Activated CD4-positive, alpha-beta T cell treated with anti-CD3 and anti-CD28 coated beads for 36 hours (primary cell): ENCODE data around the gene RFPL2. TPM values are rescaled to one million over a fixed set of nuclear protein-coding genes. Genes with fewer than 3 reads are reported as not detected.

Experiments used
- ATAC-seq: fragments of 200-7000 bp; cut with Tn5 transposase; one replicate; pipeline ENCODE4 v1.10.0; 2021; ENCODE audit warnings: mild to moderate bottlenecking, moderate library complexity
- CTCF ChIA-PET: fragments of 350-600 bp; sonication (Branson Sonifier 250); formaldehyde crosslinking; loops from one replicate; lab custom pipeline; 2021; ENCODE audit warnings: antibody characterized with exemption; lab: Charles Lee
- POLR2A ChIA-PET: fragments of 350-600 bp; sonication (Branson Sonifier 250); formaldehyde crosslinking; loops from one replicate; lab custom pipeline; 2021; ENCODE audit warnings: antibody characterized with exemption, inconsistent platforms; lab: Charles Lee
- DNase-seq: peaks from one replicate; pipeline ENCODE4 v3.0.0-alpha.2; 2020
- H3K27ac Mint-ChIP-seq: one replicate; pipeline ENCODE4 v1.8.0; 2021; ENCODE audit warnings: mixed read lengths
- H3K27me3 Mint-ChIP-seq: one replicate; pipeline ENCODE4 v1.8.0; 2021; ENCODE audit warnings: mixed read lengths
- H3K36me3 Mint-ChIP-seq: one replicate; pipeline ENCODE4 v1.8.0; 2021; ENCODE audit warnings: low read depth, mixed read lengths
- H3K4me1 Mint-ChIP-seq: one replicate; pipeline ENCODE4 v1.8.0; 2021; ENCODE audit warnings: mixed read lengths
- H3K4me3 Mint-ChIP-seq: one replicate; pipeline ENCODE4 v1.8.0; 2021; ENCODE audit warnings: mild to moderate bottlenecking, moderate library complexity, mixed read lengths
- H3K9me3 Mint-ChIP-seq: one replicate; pipeline ENCODE4 v1.8.0; 2021; ENCODE audit warnings: low read depth, mixed read lengths
- intact Hi-C, 2 experiments: fragments of 100-400 bp; cut with DNase I in 1 of 2; cut with micrococcal nuclease in 1 of 2; formaldehyde crosslinking; loops; one replicate each; pipeline versions ENCODE4 v1.14.2 to v1.15.1; 2022 to 2024; cut with DNase I, micrococcal nuclease
- total RNA-seq, 2 experiments: library from RNA; stranded (reverse); gene quantifications; one replicate each; pipeline ENCODE4 v1.2.3, GENCODE V29; 2021

Gene RFPL2
- not detected for total RNA-seq

DNA sequence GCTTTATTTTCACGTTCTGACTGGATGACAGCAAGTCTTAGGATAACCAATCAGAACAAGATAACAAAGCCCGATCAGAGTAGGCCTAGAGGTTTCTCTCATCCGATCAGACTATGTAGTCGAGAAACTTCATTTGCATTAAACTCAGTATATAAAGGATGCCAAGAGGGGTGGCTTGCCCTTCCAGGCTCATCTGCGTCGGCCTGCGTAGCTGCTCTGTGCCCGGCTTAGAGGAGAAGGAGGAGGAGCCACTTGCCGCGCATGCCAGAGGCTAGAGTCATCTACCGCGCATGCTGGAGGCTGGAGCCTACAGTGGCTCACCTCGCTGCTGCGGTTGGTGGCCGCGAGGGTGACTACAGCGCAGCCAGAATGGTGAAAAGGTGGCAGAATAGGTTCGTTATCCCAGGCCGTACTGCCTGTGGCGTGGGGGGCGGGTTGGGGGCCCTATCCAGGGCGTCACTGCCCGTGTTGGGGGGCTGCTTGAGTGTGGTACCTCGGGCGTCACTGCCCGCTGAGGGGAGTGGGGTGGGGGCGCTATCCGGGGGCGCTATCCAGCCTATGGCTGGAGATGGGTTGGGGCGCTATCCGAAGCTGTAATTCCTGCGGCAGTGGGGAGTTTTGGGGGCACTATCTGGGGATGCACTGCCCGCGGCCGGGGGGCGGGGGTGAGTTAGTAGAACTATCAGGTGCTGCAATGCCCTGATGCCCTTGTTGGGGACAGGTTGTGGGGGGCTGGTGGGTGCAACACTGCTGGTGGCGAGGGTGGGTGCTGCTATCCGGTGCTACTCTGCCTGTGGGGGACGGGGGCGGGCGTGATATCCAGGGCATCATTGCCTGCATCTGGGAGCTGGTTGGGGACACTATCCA, at the start of gene RFPL2:
Gene RFPL2 (minus strand): TSS at position 218 of the 867 bp plus-strand sequence. CDS start 2,622 bp downstream, outside the sequence.
- ChIA-PET CTCF (no interaction called here), POLR2A (no interaction called here)
- peak within 1 kb of the TSS; percentile 63 for H3K4me3 Mint-ChIP-seq
- intact Hi-C loops, result loop anchor here (2.0 to 10.0 kb wide), 4 partner anchors 62 to 540 kb away; partner anchors contain the start of gene PISD (in 1 of the 2)
- H3K27ac Mint-ChIP-seq, result no peak within 1 kb of the TSS
- ATAC-seq (peak; percentile 63), DNase-seq (peak; percentile 58)
- H3K36me3 Mint-ChIP-seq, result no peaks in the 10 kb centered on the region
- no peaks in the 10 kb centered on the region for H3K9me3 Mint-ChIP-seq
- H3K27me3 Mint-ChIP-seq, result peaks cover 18% of the 10 kb centered on the region
- H3K4me1 Mint-ChIP-seq, result peaks cover 21% of the 10 kb centered on the region

DNA sequence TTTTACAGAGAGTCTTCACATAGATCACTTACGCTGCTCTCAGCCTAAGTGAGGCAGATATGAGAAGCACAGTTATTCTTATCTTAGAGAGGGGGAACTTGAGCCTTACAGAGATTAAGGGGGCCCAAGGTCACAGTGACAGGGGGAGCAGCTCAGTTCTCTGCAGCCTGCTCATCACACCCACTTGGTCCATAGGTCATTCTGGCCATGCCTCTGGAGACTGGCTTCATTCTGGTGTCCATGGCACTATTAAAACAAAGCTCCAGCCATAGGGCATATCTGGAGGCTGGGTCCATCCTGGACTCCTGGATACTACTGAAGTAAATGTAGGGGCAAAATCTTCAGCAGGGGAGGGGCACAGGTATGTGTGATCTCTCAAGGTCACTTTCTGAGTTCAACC, 44.4 kb upstream of the RFPL2 start:
- no peak for DNase-seq
- Mint-ChIP-seq H3K9me3 (no peaks in the 10 kb centered on the region), H3K27me3 (peaks cover 18% of the 10 kb centered on the region), H3K4me1 (no peaks in the 10 kb centered on the region), H3K36me3 (no peaks in the 10 kb centered on the region), H3K4me3 (no peak overlapping the region), H3K27ac (no peak overlapping the region)
- ATAC-seq, result no peak
- ChIA-PET CTCF (no interaction called here), POLR2A (no interaction called here)
- intact Hi-C loops, result no loop called here

DNA sequence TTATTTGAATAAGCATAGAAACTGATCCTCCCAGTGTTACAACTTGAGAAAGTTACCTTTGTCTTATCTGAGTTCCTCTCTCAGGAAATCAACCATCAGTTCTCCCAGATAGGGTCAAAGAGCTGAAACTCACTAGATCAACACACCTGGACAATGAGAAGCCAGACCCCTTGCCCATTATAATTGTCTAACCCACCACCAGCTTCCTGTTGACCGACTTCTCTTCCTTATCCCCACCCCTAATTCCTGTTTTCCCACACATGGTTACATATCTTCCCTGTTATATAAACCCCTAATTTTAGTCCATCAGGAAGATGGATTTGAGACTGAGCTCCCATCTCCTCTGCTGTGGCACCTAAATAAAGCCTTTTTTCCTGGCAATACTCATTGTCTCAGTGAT, 43.4 kb upstream of the RFPL2 start:
- CTCF ChIA-PET, result no interaction called here

DNA sequence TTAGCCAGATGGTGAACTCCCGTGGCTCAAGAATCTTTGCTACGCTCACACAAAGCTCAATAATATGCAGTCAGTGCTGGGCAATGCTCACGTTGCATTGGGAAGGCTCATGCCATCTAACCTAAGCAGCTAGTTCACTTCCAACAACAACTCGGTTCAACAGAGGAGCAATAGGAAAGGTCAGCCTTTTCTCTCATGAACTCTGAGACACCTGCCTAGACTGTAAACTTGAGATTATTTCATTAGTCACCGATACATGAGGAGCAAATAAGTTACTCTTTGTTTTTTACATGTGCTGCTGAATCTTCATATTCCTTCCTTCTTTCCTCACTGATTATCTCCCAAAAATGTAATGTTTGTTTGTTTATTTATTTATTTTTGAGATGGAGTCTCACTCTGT, 41.3 kb upstream of the RFPL2 start:
- ChIA-PET POLR2A (no interaction called here), CTCF (no interaction called here)
- Mint-ChIP-seq H3K27me3 (peaks cover 17% of the 10 kb centered on the region), H3K27ac (no peak overlapping the region), H3K9me3 (no peaks in the 10 kb centered on the region), H3K4me3 (no peak overlapping the region), H3K4me1 (no peaks in the 10 kb centered on the region), H3K36me3 (no peaks in the 10 kb centered on the region)
- no peak for ATAC-seq
- no peak for DNase-seq
- intact Hi-C loops, result no loop called here

More for the DNA sequence above, 43.4 kb upstream of the RFPL2 start:
- Mint-ChIP-seq H3K9me3 (no peaks in the 10 kb centered on the region), H3K36me3 (no peaks in the 10 kb centered on the region), H3K27me3 (peaks cover 18% of the 10 kb centered on the region), H3K27ac (no peak overlapping the region), H3K4me1 (no peaks in the 10 kb centered on the region), H3K4me3 (no peak overlapping the region)
- POLR2A ChIA-PET, result interaction anchor here (0.6 kb wide), 1 partner anchor 123 kb away, joined by 3 read pairs; no protein-coding TSS in a partner anchor
- DNase-seq (no peak), ATAC-seq (no peak)
- intact Hi-C loops, result no loop called here

GRCh38 chr22:32245042-32245441, 40.2 kb upstream of the RFPL2 start:
- Mint-ChIP-seq H3K27ac (no peak overlapping the region), H3K4me1 (no peaks in the 10 kb centered on the region), H3K36me3 (no peaks in the 10 kb centered on the region), H3K27me3 (peaks cover 16% of the 10 kb centered on the region), H3K9me3 (no peaks in the 10 kb centered on the region), H3K4me3 (no peak overlapping the region)
- ATAC-seq (no peak), DNase-seq (no peak)
- intact Hi-C loops, result no loop called here
- ChIA-PET CTCF (no interaction called here), POLR2A (no interaction called here)

- Mint-ChIP-seq H3K27me3 (peaks cover 12% of the 10 kb centered on the region), H3K4me1 (no peaks in the 10 kb centered on the region), H3K4me3 (no peak overlapping the region), H3K27ac (no peak overlapping the region), H3K36me3 (no peaks in the 10 kb centered on the region), H3K9me3 (no peaks in the 10 kb centered on the region)
- intact Hi-C loops, result no loop called here
- no peak for ATAC-seq
- POLR2A ChIA-PET, result no interaction called here
- CTCF ChIA-PET, result no interaction called here
- no peak for DNase-seq
Measured at GRCh38 chr22:32244547-32244946, 39.7 kb upstream of the RFPL2 start.

- no peak for DNase-seq
- no peak for ATAC-seq
- Mint-ChIP-seq H3K4me3 (no peak overlapping the region), H3K36me3 (no peaks in the 10 kb centered on the region), H3K9me3 (no peaks in the 10 kb centered on the region), H3K27ac (no peak overlapping the region), H3K4me1 (no peaks in the 10 kb centered on the region), H3K27me3 (peaks cover 6% of the 10 kb centered on the region)
- intact Hi-C loops, result no loop called here
- ChIA-PET CTCF (no interaction called here), POLR2A (no interaction called here)
Measured at GRCh38 chr22:32240461-32240860, 35.6 kb upstream of the RFPL2 start.

DNA sequence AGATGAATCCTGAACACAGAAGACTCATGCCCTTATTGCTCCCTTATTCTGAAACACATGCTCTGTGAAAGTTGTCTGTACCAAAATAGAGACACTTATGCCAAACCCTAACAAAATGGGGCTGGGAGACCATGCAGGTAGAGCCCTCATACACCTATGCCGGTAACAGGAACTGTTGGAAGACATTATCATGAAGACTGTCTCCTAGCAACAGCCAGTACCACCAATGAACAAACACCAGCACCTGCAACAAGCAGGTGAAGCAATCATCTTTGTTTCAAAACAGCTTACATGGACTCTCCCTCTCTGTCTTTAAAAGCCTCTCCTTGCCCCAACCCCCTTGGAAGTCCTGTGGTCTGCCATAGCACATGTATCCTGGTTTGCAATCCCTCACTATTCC, 33.0 kb upstream of the RFPL2 start:
- H3K27me3 Mint-ChIP-seq, result peaks cover 20% of the 10 kb centered on the region
- intact Hi-C loops, result no loop called here
- ChIA-PET CTCF (interaction anchor here (0.7 kb wide), 1 partner anchor 9 kb away, joined by 4 read pairs; no protein-coding TSS in a partner anchor), POLR2A (no interaction called here)
- no peaks in the 10 kb centered on the region for H3K4me1 Mint-ChIP-seq
- no peaks in the 10 kb centered on the region for H3K9me3 Mint-ChIP-seq
- no peak overlapping the region for H3K27ac Mint-ChIP-seq
- H3K4me3 Mint-ChIP-seq, result no peak overlapping the region
- no peak for ATAC-seq
- no peak for DNase-seq
- H3K36me3 Mint-ChIP-seq, result no peaks in the 10 kb centered on the region

GRCh38 chr22:32236970-32237369, 32.1 kb upstream of the RFPL2 start:
- no peak overlapping the region for H3K27ac Mint-ChIP-seq
- ATAC-seq, result no peak
- ChIA-PET POLR2A (no interaction called here), CTCF (interaction anchor here (1.1 kb wide), 1 partner anchor 29 kb away, joined by 3 read pairs; no protein-coding TSS in a partner anchor)
- H3K4me1 Mint-ChIP-seq, result no peaks in the 10 kb centered on the region
- no peaks in the 10 kb centered on the region for H3K36me3 Mint-ChIP-seq
- no peak for DNase-seq
- intact Hi-C loops, result no loop called here
- H3K4me3 Mint-ChIP-seq, result no peak overlapping the region
- H3K9me3 Mint-ChIP-seq, result no peaks in the 10 kb centered on the region
- peaks cover 22% of the 10 kb centered on the region for H3K27me3 Mint-ChIP-seq

DNA sequence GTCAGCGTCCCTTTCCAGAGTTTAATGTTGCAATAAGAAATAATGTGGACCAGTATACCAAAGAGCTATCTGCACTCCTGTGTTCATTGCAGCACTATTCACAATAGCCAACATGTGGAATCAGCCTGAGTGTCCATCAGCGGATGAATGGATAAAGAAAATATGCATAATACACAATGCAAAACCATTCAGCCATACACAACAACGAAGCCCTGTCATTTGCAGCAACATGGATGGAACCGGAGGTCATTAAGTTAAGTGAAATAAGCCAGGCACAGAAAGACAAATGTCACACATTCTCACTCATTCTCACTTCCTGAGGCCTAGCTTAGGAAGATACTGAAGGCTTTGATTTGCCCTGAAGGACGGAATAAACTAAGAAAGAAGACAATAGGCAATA, 28.2 kb upstream of the RFPL2 start:
- Mint-ChIP-seq H3K36me3 (no peaks in the 10 kb centered on the region), H3K27ac (no peak overlapping the region), H3K4me1 (no peaks in the 10 kb centered on the region), H3K27me3 (peaks cover 19% of the 10 kb centered on the region), H3K4me3 (no peak overlapping the region), H3K9me3 (no peaks in the 10 kb centered on the region)
- intact Hi-C loops, result no loop called here
- POLR2A ChIA-PET, result interaction anchor here (0.6 kb wide), 1 partner anchor 141 kb away, joined by 4 read pairs; no protein-coding TSS in a partner anchor
- DNase-seq (no peak), ATAC-seq (no peak)
- CTCF ChIA-PET, result no interaction called here

GRCh38 chr22:32232191-32232830, 27.4 kb upstream of the RFPL2 start:
- H3K27me3 Mint-ChIP-seq, result peaks cover 20% of the 10 kb centered on the region
- intact Hi-C loops, result no loop called here
- no peaks in the 10 kb centered on the region for H3K9me3 Mint-ChIP-seq
- ATAC-seq (no peak), DNase-seq (no peak)
- H3K36me3 Mint-ChIP-seq, result no peaks in the 10 kb centered on the region
- POLR2A ChIA-PET, result no interaction called here
- no peaks in the 10 kb centered on the region for H3K4me1 Mint-ChIP-seq
- CTCF ChIA-PET, result no interaction called here
- H3K27ac Mint-ChIP-seq, result no peak overlapping the region
- no peak overlapping the region for H3K4me3 Mint-ChIP-seq
